ENCODE results near the gene NUDT16L1. TPM values are rescaled to one million over a fixed set of nuclear protein-coding genes. Genes with fewer than 3 reads are reported as not detected.

The NUDT16L1 gene
- total RNA-seq, 1 experiment from 2014 or later = 49.9 TPM

DNA sequence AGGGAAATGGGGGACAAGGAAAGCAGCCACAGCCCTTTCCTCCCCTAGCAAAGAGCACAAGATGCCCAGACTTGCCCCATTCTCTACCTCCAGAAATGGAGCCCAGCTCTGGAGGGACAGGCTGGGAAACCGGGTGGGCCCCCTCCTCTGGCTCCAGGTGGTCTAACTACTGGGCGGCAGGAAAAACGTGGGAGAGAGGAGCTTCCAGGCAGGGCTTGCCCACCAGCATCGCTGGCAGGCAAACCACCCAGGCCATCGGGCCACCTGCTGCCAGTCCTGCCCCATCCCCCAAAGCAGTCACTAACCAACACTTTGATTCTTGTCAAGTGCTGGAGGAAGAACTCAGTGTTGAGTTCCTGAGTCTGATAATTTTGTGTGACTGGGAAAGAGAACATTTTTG is 25.1 kb downstream of the NUDT16L1 start:
- intact Hi-C loops (cut with micrococcal nuclease) = no loop called here
- no peaks in the 10 kb centered on the region for H3F3A ChIP-seq (ENCODE audit: low read length, unreplicated experiment)

GRCh38 chr16:4723071-4723767 is 29.9 kb downstream of the NUDT16L1 start:
- ChIA-PET CTCF (interaction anchor here (0.6 kb wide), 1 partner anchor 61 kb away, joined by 3 read pairs; no protein-coding TSS in a partner anchor), POLR2A (ENCODE audit: unreplicated experiment) (no interaction called here)
- no peaks in the 10 kb centered on the region for H3K9me2 ChIP-seq (replicated peaks; ENCODE audit: low read length)
- no peaks in the 10 kb centered on the region for H3F3A ChIP-seq (ENCODE audit: low read length, unreplicated experiment)
- intact Hi-C loops (cut with micrococcal nuclease) = no loop called here
- ATAC-seq (no peak), DNase-seq (no peak)
- H3K4me1 ChIP-seq (ENCODE audit: insufficient read depth, low read length) = no peaks in the 10 kb centered on the region
- H3K27ac ChIP-seq (ENCODE audit: low read length) = no peak overlapping the region
- no peak overlapping the region for H3K4me2 ChIP-seq (ENCODE audit: low read length)
- no peaks in the 10 kb centered on the region for H3K36me3 ChIP-seq (ENCODE audit: low read depth, low read length)
- no peaks in the 10 kb centered on the region for H3K9me3 ChIP-seq (ENCODE audit: low read length)
- BruUV-seq (replicated peaks) = no TSS peak
- no peak overlapping the region for H3K4me3 ChIP-seq (ENCODE audit: low read length)
- no peak overlapping the region for H3K9ac ChIP-seq (ENCODE audit: low read length)
- TF ChIP-seq, protein P1, sequence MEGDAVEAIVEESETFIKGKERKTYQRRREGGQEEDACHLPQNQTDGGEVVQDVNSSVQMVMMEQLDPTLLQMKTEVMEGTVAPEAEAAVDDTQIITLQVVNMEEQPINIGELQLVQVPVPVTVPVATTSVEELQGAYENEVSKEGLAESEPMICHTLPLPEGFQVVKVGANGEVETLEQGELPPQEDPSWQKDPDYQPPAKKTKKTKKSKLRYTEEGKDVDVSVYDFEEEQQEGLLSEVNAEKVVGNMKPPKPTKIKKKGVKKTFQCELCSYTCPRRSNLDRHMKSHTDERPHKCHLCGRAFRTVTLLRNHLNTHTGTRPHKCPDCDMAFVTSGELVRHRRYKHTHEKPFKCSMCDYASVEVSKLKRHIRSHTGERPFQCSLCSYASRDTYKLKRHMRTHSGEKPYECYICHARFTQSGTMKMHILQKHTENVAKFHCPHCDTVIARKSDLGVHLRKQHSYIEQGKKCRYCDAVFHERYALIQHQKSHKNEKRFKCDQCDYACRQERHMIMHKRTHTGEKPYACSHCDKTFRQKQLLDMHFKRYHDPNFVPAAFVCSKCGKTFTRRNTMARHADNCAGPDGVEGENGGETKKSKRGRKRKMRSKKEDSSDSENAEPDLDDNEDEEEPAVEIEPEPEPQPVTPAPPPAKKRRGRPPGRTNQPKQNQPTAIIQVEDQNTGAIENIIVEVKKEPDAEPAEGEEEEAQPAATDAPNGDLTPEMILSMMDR (conservative IDR thresholded peaks at IDR 0.05; ENCODE audit: low read depth, low read length) = no peak
- TF ChIP-seq EZH2 (IDR thresholded peaks at IDR 0.05; ENCODE audit: low read length, unreplicated experiment) = no peak
- TF ChIP-seq EZH2phosphoT487 (IDR thresholded peaks at IDR 0.05; ENCODE audit: borderline replicate concordance, low read length) = no peak
- no peak overlapping the region for H2AFZ ChIP-seq (ENCODE audit: low read length)
- H3K79me2 ChIP-seq (ENCODE audit: low read length) = no peaks in the 10 kb centered on the region
- H4K20me1 ChIP-seq (ENCODE audit: low read length) = no peaks in the 10 kb centered on the region
- no peaks in the 10 kb centered on the region for H3K27me3 ChIP-seq (ENCODE audit: low read length)

More for the DNA sequence above, 25.1 kb downstream of the NUDT16L1 start:
- ChIA-PET CTCF (no interaction called here), POLR2A (ENCODE audit: unreplicated experiment) (no interaction called here)
- Histone ChIP-seq H4K20me1 (ENCODE audit: low read length) (no peaks in the 10 kb centered on the region), H3K4me3 (ENCODE audit: low read length) (no peak overlapping the region), H3K27me3 (ENCODE audit: low read length) (no peaks in the 10 kb centered on the region), H3K9me3 (ENCODE audit: low read length) (no peaks in the 10 kb centered on the region), H3K4me2 (ENCODE audit: low read length) (no peak overlapping the region), H3K79me2 (ENCODE audit: low read length) (no peaks in the 10 kb centered on the region), H3K4me1 (ENCODE audit: insufficient read depth, low read length) (no peaks in the 10 kb centered on the region), H3K9ac (ENCODE audit: low read length) (no peak overlapping the region), H2AFZ (ENCODE audit: low read length) (no peak overlapping the region), H3K9me2 (replicated peaks; ENCODE audit: low read length) (no peaks in the 10 kb centered on the region), H3K27ac (ENCODE audit: low read length) (no peak overlapping the region), H3K36me3 (ENCODE audit: low read depth, low read length) (no peaks in the 10 kb centered on the region)
- no TSS peak for BruUV-seq (replicated peaks)
- no peak for ATAC-seq
- TF ChIP-seq EZH2phosphoT487 (IDR thresholded peaks at IDR 0.05; ENCODE audit: borderline replicate concordance, low read length) (no peak), EZH2 (IDR thresholded peaks at IDR 0.05; ENCODE audit: low read length, unreplicated experiment) (no peak)
- TF ChIP-seq, protein P1 (conservative IDR thresholded peaks at IDR 0.05; ENCODE audit: low read depth, low read length) = no peak
- no peak for DNase-seq

GRCh38 chr16:4724661-4725270 is 31.4 kb downstream of the NUDT16L1 start:
- no peak overlapping the region for H3K4me2 ChIP-seq (ENCODE audit: low read length)
- no peaks in the 10 kb centered on the region for H3F3A ChIP-seq (ENCODE audit: low read length, unreplicated experiment)
- POLR2A ChIA-PET (ENCODE audit: unreplicated experiment) = no interaction called here
- no peak overlapping the region for H2AFZ ChIP-seq (ENCODE audit: low read length)
- no peaks in the 10 kb centered on the region for H3K27me3 ChIP-seq (ENCODE audit: low read length)
- no peak overlapping the region for H3K27ac ChIP-seq (ENCODE audit: low read length)
- H4K20me1 ChIP-seq (ENCODE audit: low read length) = no peaks in the 10 kb centered on the region
- ATAC-seq (no peak), DNase-seq (no peak)
- no peaks in the 10 kb centered on the region for H3K4me1 ChIP-seq (ENCODE audit: insufficient read depth, low read length)
- no peaks in the 10 kb centered on the region for H3K9me2 ChIP-seq (replicated peaks; ENCODE audit: low read length)
- no peak overlapping the region for H3K9ac ChIP-seq (ENCODE audit: low read length)
- H3K9me3 ChIP-seq (ENCODE audit: low read length) = no peaks in the 10 kb centered on the region
- H3K4me3 ChIP-seq (ENCODE audit: low read length) = no peak overlapping the region
- no peak for TF ChIP-seq EZH2phosphoT487 (IDR thresholded peaks at IDR 0.05; ENCODE audit: borderline replicate concordance, low read length)
- TF ChIP-seq, protein P1 (conservative IDR thresholded peaks at IDR 0.05; ENCODE audit: low read depth, low read length) = no peak
- no TSS peak for BruUV-seq (replicated peaks)
- H3K79me2 ChIP-seq (ENCODE audit: low read length) = no peaks in the 10 kb centered on the region
- intact Hi-C loops (cut with micrococcal nuclease) = no loop called here
- H3K36me3 ChIP-seq (ENCODE audit: low read depth, low read length) = no peaks in the 10 kb centered on the region
- CTCF ChIA-PET = no interaction called here

Measured in PC-3 (cell line).